Measurements from ENCODE around the gene SLC66A1. TPM values are rescaled to one million over a fixed set of nuclear protein-coding genes. Genes with fewer than 3 reads are reported as not detected.

The SLC66A1 gene
- total and polyA plus RNA-seq, 5 experiments from 2014 or later = 3.1 to 6.4 (median 4.3) TPM

DNA sequence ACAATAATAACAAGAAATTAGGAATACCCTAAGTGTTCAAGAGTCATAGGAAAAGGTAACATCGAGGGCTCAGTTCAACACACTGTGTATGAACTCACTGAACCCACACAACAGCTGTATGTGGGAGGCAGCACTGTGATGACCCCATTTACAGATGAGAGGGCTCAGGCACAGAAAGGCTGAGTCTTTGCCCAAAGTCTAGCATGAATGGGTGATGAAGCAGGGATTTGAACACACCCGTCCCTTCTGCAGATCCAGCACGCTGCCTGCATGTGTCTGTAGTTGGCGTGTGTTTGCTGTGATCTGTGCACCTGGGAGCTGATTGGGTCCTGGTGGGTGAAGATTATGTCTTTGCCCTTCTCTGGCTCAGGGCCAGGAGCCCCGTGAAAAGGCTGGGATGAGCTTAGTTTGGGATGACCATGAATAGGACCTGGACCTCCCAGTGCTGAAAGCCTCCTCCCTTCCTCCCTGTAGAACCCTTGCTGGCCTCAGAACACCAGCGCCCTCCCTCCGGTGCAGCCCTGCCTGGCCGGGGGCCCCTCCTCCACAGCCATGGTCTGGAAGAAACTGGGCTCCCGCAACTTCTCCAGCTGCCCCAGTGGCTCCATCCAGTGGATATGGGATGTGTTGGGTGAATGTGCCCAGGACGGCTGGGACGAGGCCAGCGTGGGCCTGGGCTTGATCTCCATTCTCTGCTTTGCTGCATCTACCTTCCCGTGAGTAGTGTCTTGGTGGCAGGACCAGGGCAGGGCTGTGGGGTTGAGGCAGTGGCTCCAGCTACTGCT lies 5.2 kb downstream of the SLC66A1 start:
- Mint-ChIP-seq H3K4me1 (peaks cover 16 to 44% (median 26%) of the 10 kb centered on the region in 4 donors), H3K36me3 (peaks cover 0 to 16% (median 0%) of the 10 kb centered on the region in 3 donors), H3K27me3 (no peaks in the 10 kb centered on the region), H3K9me3 (no peaks in the 10 kb centered on the region), H3K27ac (peak overlapping the region in 1 of 10 donors; percentile 61), H3K4me3 (peak overlapping the region in 1 of 10 donors; percentile 45)
- POLR2A ChIA-PET = no interaction called here
- DNase-seq (peak in 1 of 10 donors; percentile 16), ATAC-seq (no peak)

DNA sequence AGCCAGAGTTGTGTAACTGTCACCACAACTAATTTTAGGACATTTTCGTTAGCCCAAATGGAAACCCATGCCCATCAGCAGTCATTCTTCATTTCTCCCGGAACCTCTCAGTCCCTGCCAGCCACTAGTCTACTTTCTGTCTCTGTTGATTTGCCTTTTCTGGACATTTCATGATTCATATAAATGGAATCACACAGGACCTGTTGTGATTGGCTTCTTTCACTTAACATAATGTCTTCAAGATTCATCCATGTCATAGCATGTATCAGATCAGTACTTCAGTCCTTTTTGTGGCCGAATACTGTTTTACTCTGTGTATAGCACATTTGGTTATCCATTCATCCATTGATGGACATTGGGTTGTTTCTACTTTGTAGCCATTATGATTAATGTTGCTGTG lies 7.1 kb downstream of the SLC66A1 start:
- no peak overlapping the region for H3K4me3 Mint-ChIP-seq
- peaks cover 0 to 19% (median 0%) of the 10 kb centered on the region in 3 donors for H3K36me3 Mint-ChIP-seq
- H3K27me3 Mint-ChIP-seq = no peaks in the 10 kb centered on the region
- ATAC-seq = no peak
- DNase-seq = no peak
- POLR2A ChIA-PET = no interaction called here
- H3K9me3 Mint-ChIP-seq = no peaks in the 10 kb centered on the region
- peaks cover 8 to 28% (median 13%) of the 10 kb centered on the region in 4 donors for H3K4me1 Mint-ChIP-seq
- peak overlapping the region in 1 of 10 donors; percentile 1 for H3K27ac Mint-ChIP-seq

DNA sequence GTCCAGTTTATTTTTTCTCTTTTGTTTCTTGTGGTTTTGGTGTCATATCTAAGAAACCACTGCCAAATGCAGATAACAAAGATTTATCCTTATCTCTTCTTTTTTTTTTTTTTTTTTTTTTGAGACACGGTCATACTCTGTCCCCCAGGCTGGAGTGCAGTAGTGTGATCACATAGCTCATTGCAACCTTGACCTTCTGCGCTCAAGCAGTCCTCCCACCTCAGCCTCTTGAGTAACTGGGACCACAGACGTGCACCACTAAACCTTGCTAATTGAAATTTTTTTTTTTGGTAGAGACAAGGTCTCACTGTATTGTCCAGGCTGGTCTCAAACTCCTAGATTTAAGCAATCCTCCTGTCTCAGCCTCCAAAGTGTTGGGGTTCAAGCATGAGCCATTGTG lies 8.9 kb downstream of the SLC66A1 start:
- peak overlapping the region in 1 of 10 donors; percentile 32 for H3K4me3 Mint-ChIP-seq
- H3K27ac Mint-ChIP-seq = peak overlapping the region in 2 of 10 donors; percentile 43 to 66
- DNase-seq = no peak
- H3K36me3 Mint-ChIP-seq = peaks cover 0 to 21% (median 0%) of the 10 kb centered on the region in 3 donors
- POLR2A ChIA-PET = interaction anchor here (0.7 kb wide), 2 partner anchors 25 to 365 kb away, joined by 3 to 7 read pairs; partner anchors contain the start of gene IFFO2
- H3K4me1 Mint-ChIP-seq = peaks cover 0 to 10% (median 4%) of the 10 kb centered on the region in 4 donors
- H3K9me3 Mint-ChIP-seq = no peaks in the 10 kb centered on the region
- no peak for ATAC-seq
- H3K27me3 Mint-ChIP-seq = no peaks in the 10 kb centered on the region

DNA sequence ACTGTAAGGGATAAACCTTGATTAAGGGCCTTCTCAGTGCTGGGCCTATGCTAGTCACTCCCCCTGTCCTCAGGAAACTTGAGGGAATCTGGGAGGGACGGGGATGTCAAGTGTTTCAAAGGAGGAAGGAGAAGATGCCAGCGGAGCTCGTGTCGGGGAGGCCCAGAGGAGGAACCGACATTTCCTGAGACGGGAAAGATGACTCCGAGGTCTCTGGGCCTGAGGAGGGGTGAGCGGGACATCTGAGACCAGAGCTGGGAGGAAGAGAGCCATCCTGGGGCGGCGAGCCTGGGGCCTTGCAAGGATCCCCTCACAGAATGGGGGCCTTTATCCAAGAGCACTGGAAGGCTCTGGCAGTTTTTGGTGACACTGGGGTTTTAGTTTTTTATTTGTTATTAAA lies 10.4 kb downstream of the SLC66A1 start:
- H3K36me3 Mint-ChIP-seq = peaks cover 0 to 21% (median 0%) of the 10 kb centered on the region in 3 donors
- POLR2A ChIA-PET = interaction anchor here (0.6 to 0.7 kb wide), 2 partner anchors 188 to 329 kb away, joined by 3 to 5 read pairs; no protein-coding TSS in a partner anchor
- H3K27ac Mint-ChIP-seq = peak overlapping the region in 3 of 10 donors; percentile 25 to 81 (median 81)
- DNase-seq (peak in 1 of 10 donors; percentile 18), ATAC-seq (no peak)
- no peaks in the 10 kb centered on the region for H3K9me3 Mint-ChIP-seq
- H3K27me3 Mint-ChIP-seq = no peaks in the 10 kb centered on the region
- H3K4me1 Mint-ChIP-seq = peaks cover 0 to 3% (median under 1%) of the 10 kb centered on the region in 4 donors
- peak overlapping the region in 2 of 10 donors; percentile 8 to 73 for H3K4me3 Mint-ChIP-seq

DNA sequence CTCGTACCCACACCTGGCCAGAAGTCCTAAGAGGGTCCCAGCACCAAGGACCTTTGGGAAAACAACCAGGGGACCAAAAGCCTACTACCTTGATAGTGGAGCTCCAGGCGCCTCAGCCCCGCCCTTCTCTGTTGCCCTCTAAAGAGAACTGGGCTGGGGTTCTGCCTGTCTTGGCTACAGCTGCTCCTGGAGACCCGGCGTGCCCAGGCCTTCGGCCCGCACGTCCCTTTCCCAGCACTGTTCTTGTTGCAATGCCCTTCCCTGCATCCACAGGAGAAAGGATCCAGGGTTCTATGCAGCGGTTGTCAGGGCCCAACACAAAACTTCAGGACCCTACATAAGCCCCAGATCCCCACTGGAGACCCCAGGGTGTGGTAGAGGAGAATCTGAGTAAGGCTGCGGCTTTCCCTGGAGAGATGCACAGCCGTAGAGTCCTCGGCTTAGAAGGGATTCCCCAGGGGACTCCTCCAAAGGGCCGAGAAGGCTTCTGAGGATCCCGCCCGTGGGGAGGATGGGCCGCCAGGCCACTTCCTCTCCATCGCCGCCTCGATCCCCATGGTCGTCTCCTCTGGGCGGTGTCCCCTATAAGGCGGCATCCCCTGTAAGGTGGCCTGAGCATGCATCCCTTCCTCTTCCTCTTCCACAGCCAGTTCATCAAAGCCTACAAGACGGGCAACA lies 12.0 kb downstream of the SLC66A1 start:
- ATAC-seq = no peak
- no peaks in the 10 kb centered on the region for H3K9me3 Mint-ChIP-seq
- DNase-seq = peak in 1 of 10 donors; percentile 45
- POLR2A ChIA-PET = no interaction called here
- H3K4me3 Mint-ChIP-seq = peak overlapping the region in 1 of 10 donors; percentile 45
- H3K27ac Mint-ChIP-seq = peak overlapping the region in 2 of 10 donors; percentile 24 to 64
- H3K27me3 Mint-ChIP-seq = no peaks in the 10 kb centered on the region
- peaks cover 0 to 13% (median 0%) of the 10 kb centered on the region in 3 donors for H3K36me3 Mint-ChIP-seq
- peaks cover 0 to 1% (median 0%) of the 10 kb centered on the region in 4 donors for H3K4me1 Mint-ChIP-seq

DNA sequence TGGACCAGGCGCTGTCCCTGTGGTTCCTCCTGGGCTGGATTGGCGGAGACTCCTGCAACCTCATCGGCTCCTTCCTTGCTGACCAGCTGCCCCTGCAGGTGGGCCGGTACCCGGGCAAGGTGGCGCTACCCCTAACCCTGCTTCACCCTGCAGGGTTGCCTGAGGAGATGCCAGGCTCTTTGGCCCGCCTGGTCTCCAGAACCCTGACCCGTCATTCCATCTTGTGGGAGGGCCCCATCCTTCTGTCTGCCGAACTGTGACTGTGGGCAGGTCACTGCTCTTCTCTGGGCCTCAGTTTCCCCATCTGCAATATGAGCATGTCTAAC lies 12.5 kb downstream of the SLC66A1 start:
- Mint-ChIP-seq H3K36me3 (peaks cover 0 to 9% (median 0%) of the 10 kb centered on the region in 3 donors), H3K4me3 (peak overlapping the region in 2 of 10 donors; percentile 45 to 66), H3K27ac (peak overlapping the region in 3 of 10 donors; percentile 27 to 61 (median 49)), H3K27me3 (no peaks in the 10 kb centered on the region), H3K9me3 (no peaks in the 10 kb centered on the region), H3K4me1 (peaks cover 0 to 3% (median under 1%) of the 10 kb centered on the region in 4 donors)
- POLR2A ChIA-PET = no interaction called here
- DNase-seq = peak in 1 of 10 donors; percentile 34
- no peak for ATAC-seq

DNA sequence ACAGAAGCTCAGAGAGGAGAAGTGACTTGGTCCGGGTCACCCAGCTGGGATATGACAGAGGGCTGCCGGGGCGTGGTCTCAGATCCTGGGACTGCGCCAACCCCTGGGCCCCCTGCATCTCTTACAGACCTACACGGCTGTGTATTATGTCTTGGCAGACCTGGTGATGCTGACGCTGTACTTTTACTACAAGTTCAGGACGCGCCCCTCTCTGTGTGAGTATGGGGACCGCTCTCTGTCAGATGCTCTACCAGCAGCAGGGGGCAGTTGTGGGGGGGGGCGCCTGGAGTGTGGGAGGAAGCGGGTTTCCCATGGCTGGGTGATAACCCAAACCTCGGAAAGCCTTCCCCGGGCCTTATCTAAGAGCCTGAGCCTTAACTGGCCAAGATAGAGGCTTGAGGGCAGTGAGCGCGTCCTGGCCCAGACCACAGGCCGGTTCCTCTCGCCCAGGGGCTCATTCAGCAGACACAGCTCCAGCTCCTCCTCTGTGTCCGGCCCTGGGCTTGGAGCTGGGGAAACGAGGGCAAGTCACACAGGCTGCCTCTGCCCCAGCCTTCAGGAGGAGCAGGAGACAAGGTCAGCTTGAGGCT lies 13.3 kb downstream of the SLC66A1 start:
- ATAC-seq = no peak
- H3K27ac Mint-ChIP-seq = peak overlapping the region in 2 of 10 donors; percentile 24 to 57
- peak overlapping the region in 1 of 10 donors; percentile 45 for H3K4me3 Mint-ChIP-seq
- H3K36me3 Mint-ChIP-seq = peaks cover 0 to 9% (median 0%) of the 10 kb centered on the region in 3 donors
- no peaks in the 10 kb centered on the region for H3K27me3 Mint-ChIP-seq
- DNase-seq = peak in 1 of 10 donors; percentile 50
- peaks cover 0 to 4% (median 1%) of the 10 kb centered on the region in 4 donors for H3K4me1 Mint-ChIP-seq
- no peaks in the 10 kb centered on the region for H3K9me3 Mint-ChIP-seq
- POLR2A ChIA-PET = no interaction called here

DNA sequence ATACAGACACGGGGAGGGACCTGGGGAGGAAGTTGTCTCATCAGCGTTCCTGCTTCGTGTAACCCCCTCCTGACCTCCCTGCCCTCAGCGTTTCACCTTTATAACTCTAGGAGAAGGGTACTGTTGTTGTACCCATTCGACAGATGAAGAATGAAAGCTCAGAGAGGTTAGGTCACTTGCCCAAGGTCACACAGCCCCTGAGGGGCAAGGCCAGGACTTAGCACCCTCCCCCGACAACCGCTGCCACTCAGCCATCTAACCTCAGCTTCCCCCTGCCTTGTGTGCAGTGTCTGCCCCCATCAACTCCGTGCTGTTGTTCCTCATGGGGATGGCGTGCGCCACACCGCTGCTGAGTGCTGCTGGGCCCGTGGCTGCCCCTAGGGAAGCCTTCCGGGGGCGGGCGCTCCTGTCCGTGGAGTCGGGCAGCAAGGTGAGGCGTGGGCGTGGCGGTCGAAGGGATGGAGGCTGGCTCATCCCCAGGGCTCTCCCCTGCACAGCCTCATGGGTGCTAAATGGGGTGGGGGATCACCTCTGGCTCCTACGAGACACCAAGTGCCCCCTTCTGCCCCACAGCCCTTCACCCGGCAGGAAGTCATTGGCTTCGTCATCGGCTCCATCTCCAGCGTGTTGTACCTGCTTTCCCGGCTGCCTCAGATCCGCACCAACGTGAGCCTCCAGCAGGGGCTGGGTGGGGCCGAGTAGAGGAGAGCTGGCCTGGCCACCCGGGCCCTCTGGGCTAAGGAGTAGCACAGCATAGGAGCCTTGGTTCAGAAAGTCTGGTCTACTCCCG lies 14.0 kb downstream of the SLC66A1 start:
- H3K27ac Mint-ChIP-seq = peak overlapping the region in 3 of 10 donors; percentile 33 to 75 (median 57)
- peaks cover 0 to 4% (median 1%) of the 10 kb centered on the region in 4 donors for H3K4me1 Mint-ChIP-seq

DNA sequence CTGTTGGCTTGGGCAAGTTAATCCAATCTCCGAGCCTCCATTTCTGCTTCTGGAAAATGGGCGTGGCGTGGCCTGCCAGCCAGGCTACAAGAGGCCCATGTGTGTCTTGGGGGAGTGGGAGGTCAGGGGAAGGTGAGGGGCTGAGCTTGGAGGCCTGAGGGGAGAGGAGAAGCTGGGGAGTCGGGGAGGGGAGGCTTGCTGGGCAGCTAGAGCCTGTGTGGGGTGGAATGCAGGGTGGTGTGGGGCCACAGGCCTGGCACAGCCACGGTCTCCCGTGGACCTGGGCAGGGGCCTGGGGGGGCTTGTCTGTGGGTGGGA lies 14.6 kb downstream of the SLC66A1 start:
- no peaks in the 10 kb centered on the region for H3K27me3 Mint-ChIP-seq
- POLR2A ChIA-PET = no interaction called here
- peak overlapping the region in 2 of 10 donors; percentile 64 to 75 for H3K27ac Mint-ChIP-seq
- ATAC-seq (no peak), DNase-seq (peak in 1 of 10 donors; percentile 58)
- H3K4me3 Mint-ChIP-seq = no peak overlapping the region
- H3K4me1 Mint-ChIP-seq = peaks cover 0 to 4% (median 1%) of the 10 kb centered on the region in 4 donors
- H3K9me3 Mint-ChIP-seq = no peaks in the 10 kb centered on the region
- peaks cover 0 to 4% (median 0%) of the 10 kb centered on the region in 3 donors for H3K36me3 Mint-ChIP-seq

More for the DNA sequence above, 14.0 kb downstream of the SLC66A1 start:
- POLR2A ChIA-PET = no interaction called here
- peaks cover 0 to 7% (median 0%) of the 10 kb centered on the region in 3 donors for H3K36me3 Mint-ChIP-seq
- no peaks in the 10 kb centered on the region for H3K9me3 Mint-ChIP-seq
- no peaks in the 10 kb centered on the region for H3K27me3 Mint-ChIP-seq
- peak overlapping the region in 2 of 10 donors; percentile 20 to 30 for H3K4me3 Mint-ChIP-seq
- ATAC-seq (no peak), DNase-seq (peak in 1 of 10 donors; percentile 63)

DNA sequence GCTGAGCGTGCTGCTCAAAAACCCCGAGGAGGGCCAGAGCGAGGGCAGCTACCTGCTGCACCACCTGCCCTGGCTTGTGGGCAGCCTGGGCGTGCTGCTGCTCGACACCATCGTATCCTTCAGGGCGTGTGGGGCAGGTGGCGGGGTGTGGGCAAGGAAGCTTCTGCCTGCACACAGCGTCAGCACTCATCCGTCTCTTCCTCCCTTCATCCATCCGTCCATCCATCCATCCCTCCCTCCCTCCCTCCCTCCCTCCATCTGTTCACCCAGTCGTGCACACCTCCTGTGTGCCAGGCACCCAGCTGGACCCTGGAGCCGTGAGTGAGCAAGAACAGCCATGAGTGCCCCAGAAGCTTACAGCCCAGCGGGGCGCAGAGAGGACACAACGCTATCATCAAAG lies 15.2 kb downstream of the SLC66A1 start:
- Mint-ChIP-seq H3K27ac (peak overlapping the region in 2 of 10 donors; percentile 60 to 64), H3K27me3 (no peaks in the 10 kb centered on the region), H3K36me3 (peaks cover 0 to 4% (median 0%) of the 10 kb centered on the region in 3 donors), H3K9me3 (no peaks in the 10 kb centered on the region), H3K4me3 (no peak overlapping the region), H3K4me1 (peaks cover 0 to 2% (median 1%) of the 10 kb centered on the region in 4 donors)
- ATAC-seq (no peak), DNase-seq (peak in 1 of 10 donors; percentile 43)
- POLR2A ChIA-PET = no interaction called here

DNA sequence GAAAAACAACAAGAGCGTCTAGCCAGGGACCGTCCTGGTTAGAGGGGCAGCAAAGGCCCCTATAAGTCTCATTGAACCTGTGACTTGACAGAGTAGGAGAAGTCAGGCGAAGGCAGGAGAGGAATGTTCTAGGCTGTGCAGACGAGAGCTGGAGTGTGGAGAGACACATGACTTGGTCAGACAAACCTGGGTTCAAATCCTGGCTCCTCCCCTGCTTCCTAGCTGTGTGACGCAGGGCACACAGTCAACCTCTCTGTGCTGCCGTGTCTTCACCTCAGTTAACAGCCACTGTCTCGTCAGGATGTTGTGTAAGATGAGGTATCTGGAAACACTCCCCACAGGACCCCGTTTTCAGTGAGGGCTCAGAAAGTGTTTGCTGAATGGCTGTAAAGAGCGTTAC lies 15.6 kb downstream of the SLC66A1 start:
- POLR2A ChIA-PET = no interaction called here
- peaks cover 0 to 4% (median 0%) of the 10 kb centered on the region in 3 donors for H3K36me3 Mint-ChIP-seq
- H3K27me3 Mint-ChIP-seq = no peaks in the 10 kb centered on the region
- H3K4me1 Mint-ChIP-seq = peaks cover 0 to 2% (median 1%) of the 10 kb centered on the region in 4 donors
- peak overlapping the region in 1 of 10 donors; percentile 41 for H3K4me3 Mint-ChIP-seq
- no peaks in the 10 kb centered on the region for H3K9me3 Mint-ChIP-seq
- H3K27ac Mint-ChIP-seq = peak overlapping the region in 4 of 10 donors; percentile 44 to 78 (median 62)
- DNase-seq = no peak
- no peak for ATAC-seq

DNA sequence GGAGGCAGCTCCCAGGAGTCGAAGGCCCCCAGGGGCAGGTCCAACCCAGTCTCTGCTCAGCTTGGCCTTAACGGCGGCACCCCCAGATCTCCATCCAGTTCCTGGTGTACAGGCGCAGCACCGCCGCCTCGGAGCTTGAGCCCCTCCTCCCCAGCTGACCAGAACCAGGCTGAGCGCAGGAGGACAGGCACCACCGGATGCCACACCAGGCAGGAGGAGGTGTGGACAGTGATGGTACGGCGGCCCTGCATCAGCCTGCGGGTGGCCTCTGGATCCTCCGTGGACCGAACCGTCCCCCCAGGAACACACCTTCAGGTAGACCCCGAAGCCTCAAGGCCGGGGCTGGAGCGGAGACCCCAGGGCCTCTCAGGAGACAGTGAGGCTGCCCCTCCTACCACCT lies 16.4 kb downstream of the SLC66A1 start:
- ATAC-seq = no peak
- peak in 1 of 10 donors; percentile 59 for DNase-seq
- Mint-ChIP-seq H3K36me3 (peaks cover 0 to 2% (median 0%) of the 10 kb centered on the region in 3 donors), H3K4me1 (peaks cover 0 to 2% (median 1%) of the 10 kb centered on the region in 4 donors), H3K9me3 (no peaks in the 10 kb centered on the region), H3K4me3 (no peak overlapping the region), H3K27ac (peak overlapping the region in 1 of 10 donors; percentile 13), H3K27me3 (no peaks in the 10 kb centered on the region)
- POLR2A ChIA-PET = no interaction called here
